Fibroblast of the aortic adventitia (primary cell): ENCODE measurements around the gene RASGRP4. TPM values are rescaled to one million over a fixed set of nuclear protein-coding genes. Genes with fewer than 3 reads are reported as not detected.

Source experiments
- DNase-seq: peaks from one replicate; pipeline ENCODE4 v3.0.0-alpha.2; 2010; ENCODE audit warnings: low read depth
- H3K4me3 ChIP-seq: 2 replicates; pipeline ENCODE4 v1.5.1; 2011; ENCODE audit warnings: low read depth, mild to moderate bottlenecking, control low read depth, low read length, moderate library complexity
- total RNA-seq: library from RNA; depleted of rRNA; stranded (reverse); fragments of >200 nt; gene quantifications from 2 replicates; pipeline ENCODE4 v1.2.3, GENCODE V29; 2012; ENCODE audit warnings: low replicate concordance
- TF ChIP-seq, protein P1 (sequence below): IDR thresholded peaks from 2 replicates; pipeline ENCODE4 v1.5.1; 2011; ENCODE audit warnings: mild to moderate bottlenecking, low read length, control low read depth, inconsistent platforms; ENCODE audit not compliant: insufficient read depth

Gene RASGRP4
- total RNA-seq, 1 donor: not detected

DNA sequence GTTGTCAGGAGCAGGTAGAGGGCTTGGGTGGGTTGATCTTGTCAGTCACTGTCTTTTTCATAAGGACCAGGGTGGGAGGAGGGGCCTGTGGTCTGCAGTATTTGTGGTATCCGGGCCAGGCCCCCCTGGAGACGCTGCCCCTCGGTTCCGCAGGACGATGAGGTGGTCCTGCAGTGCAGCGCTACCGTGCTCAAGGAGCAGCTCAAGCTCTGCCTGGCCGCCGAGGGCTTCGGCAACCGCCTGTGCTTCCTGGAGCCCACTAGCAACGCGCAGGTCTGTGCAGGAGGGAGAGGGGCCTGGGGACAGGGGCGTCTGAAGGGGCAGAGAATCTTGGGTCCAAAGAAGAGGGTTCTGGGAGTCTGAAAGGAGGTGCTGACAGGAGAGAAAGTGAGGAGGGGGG, 14.6 kb upstream of the RASGRP4 start:
- no peak for DNase-seq
- no peak overlapping the region for H3K4me3 ChIP-seq
- TF ChIP-seq, protein P1, sequence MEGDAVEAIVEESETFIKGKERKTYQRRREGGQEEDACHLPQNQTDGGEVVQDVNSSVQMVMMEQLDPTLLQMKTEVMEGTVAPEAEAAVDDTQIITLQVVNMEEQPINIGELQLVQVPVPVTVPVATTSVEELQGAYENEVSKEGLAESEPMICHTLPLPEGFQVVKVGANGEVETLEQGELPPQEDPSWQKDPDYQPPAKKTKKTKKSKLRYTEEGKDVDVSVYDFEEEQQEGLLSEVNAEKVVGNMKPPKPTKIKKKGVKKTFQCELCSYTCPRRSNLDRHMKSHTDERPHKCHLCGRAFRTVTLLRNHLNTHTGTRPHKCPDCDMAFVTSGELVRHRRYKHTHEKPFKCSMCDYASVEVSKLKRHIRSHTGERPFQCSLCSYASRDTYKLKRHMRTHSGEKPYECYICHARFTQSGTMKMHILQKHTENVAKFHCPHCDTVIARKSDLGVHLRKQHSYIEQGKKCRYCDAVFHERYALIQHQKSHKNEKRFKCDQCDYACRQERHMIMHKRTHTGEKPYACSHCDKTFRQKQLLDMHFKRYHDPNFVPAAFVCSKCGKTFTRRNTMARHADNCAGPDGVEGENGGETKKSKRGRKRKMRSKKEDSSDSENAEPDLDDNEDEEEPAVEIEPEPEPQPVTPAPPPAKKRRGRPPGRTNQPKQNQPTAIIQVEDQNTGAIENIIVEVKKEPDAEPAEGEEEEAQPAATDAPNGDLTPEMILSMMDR: no peak

DNA sequence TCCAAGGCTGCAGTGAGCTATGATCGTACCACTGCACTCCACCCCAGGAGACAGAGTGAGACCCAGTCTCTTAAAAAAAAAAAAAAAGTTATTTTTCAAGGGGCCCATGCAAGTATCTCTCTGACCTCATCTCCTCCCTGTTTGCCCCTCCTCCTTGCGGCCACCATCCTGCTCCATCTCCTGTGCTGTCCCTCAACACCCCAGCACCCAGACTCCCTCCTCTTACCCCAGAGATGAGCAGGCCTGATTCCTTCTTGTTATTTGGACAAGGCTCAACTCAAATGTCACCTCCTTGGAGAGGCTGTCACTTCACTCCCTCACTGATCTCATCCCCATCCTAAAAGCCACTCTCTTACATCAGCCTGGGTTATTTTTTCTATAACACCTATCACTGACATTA, 11.9 kb upstream of the RASGRP4 start:
- TF ChIP-seq, protein P1: no peak
- no peak for DNase-seq
- no peak overlapping the region for H3K4me3 ChIP-seq

DNA sequence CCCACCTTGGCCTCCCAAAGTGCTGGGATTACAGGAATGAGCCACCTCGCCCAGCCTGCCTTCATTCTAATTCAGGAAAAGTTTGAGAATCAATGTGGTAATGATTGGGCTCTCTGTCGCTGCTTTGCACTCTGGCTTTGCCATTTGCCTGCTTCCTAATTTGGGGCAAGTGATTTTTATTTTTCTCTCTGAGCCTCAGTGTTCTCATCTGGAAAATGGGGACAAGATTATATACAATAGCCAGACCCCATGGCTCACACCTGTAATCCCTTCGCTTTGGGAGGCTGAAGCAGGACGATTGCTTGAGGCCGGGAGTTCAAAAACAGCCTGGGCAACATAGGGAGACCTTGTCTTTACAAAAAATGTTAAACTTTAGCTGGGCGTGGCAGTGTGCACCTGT, 11.3 kb upstream of the RASGRP4 start:
- H3K4me3 ChIP-seq: no peak overlapping the region
- TF ChIP-seq, protein P1: no peak
- DNase-seq: no peak

DNA sequence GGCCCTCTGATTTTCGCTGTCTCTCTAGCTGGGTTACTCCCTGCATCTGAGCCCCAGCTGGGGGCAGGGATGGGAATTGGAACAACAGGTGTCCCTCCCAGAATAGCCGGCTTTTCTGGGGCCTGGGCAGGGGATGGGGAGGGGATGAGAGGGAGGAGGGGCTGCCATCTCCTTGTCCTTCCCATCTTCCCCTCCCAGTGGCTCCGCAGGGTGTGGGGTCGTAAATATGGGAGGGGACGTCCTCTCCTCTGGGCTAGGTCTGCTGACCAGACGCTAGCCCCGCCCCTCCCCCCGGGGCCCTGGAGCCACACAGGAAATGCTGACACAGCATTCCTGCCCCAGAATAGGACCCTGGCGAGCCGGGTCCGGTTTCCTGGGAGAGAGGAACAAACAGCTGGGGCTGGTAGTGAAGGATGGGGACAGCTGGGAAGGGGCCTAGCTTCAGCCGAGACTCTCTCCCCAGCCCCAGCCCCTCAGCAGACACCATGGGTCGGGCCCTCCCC, 8.6 kb upstream of the RASGRP4 start:
- no peak for DNase-seq
- H3K4me3 ChIP-seq: no peak overlapping the region
- TF ChIP-seq, protein P1: no peak

DNA sequence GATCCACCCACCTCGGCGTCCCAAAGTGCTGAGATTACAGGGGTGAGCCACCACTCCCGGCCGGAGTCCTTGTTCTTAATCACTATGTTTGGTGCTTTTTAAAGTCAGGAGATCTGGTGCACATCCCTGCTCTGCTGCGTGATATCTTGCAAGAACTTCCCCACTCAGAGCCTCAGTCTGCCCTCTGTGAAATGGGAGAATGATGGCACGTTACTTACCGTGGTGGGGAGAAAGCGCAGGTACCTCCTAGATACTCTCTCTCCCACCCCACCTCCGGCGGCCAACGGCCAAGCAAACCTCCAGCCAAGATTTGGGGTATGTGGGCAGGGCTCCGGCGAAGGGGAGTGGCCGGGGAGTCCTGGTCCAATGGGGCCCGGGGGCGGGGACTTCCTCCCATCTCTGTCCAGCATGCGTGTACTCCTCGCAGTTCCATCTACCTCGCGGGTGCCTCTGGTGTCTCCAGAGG, 7.3 kb upstream of the RASGRP4 start, which contains the start of gene RYR1:
Gene RYR1 (plus strand): TSS at position 424 of the 466 bp plus-strand sequence. CDS start 139 bp downstream, outside the sequence.
- TF ChIP-seq, protein P1: no peak
- DNase-seq: no peak
- H3K4me3 ChIP-seq: no peak within 1 kb of the TSS

DNA sequence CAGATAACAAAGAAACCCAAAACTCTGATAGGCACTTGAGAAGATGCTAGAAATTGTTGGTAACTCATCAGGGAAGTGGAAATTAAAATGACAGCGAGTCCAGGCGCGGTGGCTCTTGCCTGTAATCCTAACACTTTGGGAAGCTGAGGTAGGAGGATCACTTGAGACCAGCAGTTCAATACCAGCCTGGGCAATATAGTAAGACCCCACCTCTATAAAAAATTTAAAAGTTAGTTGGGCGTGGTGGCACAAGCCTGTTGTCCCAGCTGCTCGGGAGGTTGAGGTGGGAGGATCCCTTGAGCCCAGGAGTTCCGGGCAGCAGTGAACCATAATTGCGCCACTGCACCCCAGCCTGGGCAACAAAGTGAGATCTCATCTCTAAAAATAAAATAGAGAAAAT, 4.9 kb upstream of the RASGRP4 start:
- TF ChIP-seq, protein P1: no peak
- H3K4me3 ChIP-seq: no peak overlapping the region

DNA sequence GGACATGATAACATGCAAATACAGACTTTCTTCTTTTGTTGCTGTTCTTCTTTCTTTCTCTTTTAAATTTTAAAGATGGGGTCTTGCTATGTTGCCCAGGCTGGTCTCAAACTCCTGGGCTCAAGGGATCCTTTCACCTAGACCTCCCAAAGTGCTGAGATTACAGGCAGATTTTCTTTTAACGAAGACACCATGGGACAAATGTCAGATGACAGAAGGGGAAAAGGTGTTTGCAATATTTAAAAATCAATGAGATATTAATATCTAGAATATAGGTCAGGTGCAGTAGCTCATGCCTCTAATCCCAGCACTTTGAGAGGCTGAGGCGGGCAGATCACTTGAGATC, 3.8 kb upstream of the RASGRP4 start:
- DNase-seq: no peak
- TF ChIP-seq, protein P1: no peak
- no peak overlapping the region for H3K4me3 ChIP-seq

More for the DNA sequence above, 4.9 kb upstream of the RASGRP4 start:
- no peak for DNase-seq
